Kidney (tissue), 14 donors: ENCODE results near the gene ARL14. TPM values are rescaled to one million over a fixed set of nuclear protein-coding genes. Genes with fewer than 3 reads are reported as not detected.

Experiments
- DNase-seq, 5 donors: peaks; one replicate each; pipeline ENCODE4 v3.0.0-alpha.2; 2013 to 2020
- FAIRE-seq: peaks from 2 replicates; lab custom pipeline; 2012; peaks lifted over from hg19 to GRCh38; lab: Jason Lieb, UNC
- H3K27ac ChIP-seq, 2 donors: one replicate each; pipeline ENCODE4 v1.7.0; 2013; ENCODE audit warnings: low read depth in 2 of 2, low read length in 2 of 2, inconsistent platforms in 1 of 2
- H3K27me3 ChIP-seq: one replicate; pipeline ENCODE4 v1.7.1; 2013; ENCODE audit warnings: low read length, inconsistent platforms; ENCODE audit not compliant: control insufficient read depth, insufficient read depth
- H3K36me3 ChIP-seq, 3 donors: one replicate each; pipeline versions ENCODE4 v1.7.0 to v1.7.1; 2013; ENCODE audit warnings: low read length in 3 of 3, control low read depth in 1 of 3, inconsistent platforms in 1 of 3; ENCODE audit not compliant: insufficient read depth in 3 of 3, control insufficient read depth in 2 of 3
- H3K4me1 ChIP-seq, 3 donors: one replicate each; pipeline versions ENCODE4 v1.7.0 to v1.7.1; 2013; ENCODE audit warnings: low read length in 3 of 3, inconsistent platforms in 1 of 3, low read depth in 1 of 3; ENCODE audit not compliant: control insufficient read depth in 2 of 3, insufficient read depth in 2 of 3
- H3K4me3 ChIP-seq, 3 donors: one replicate each; pipeline versions ENCODE4 v1.7.0 to v1.8.1; 2013; ENCODE audit warnings: low read length in 3 of 3, control low read depth in 1 of 3, inconsistent platforms in 1 of 3
- H3K9ac ChIP-seq, 3 donors: one replicate each; pipeline versions ENCODE4 v1.7.0 to v1.7.1; 2013; ENCODE audit warnings: low read length in 3 of 3, control low read depth in 1 of 3, inconsistent platforms in 1 of 3
- H3K9me3 ChIP-seq, 3 donors: one replicate each; pipeline versions ENCODE4 v1.7.0 to v1.7.1; 2013; ENCODE audit warnings: low read length in 3 of 3, control low read depth in 1 of 3, inconsistent platforms in 1 of 3; ENCODE audit not compliant: control insufficient read depth in 2 of 3, insufficient read depth in 1 of 3
- CTCF ChIP-seq: IDR thresholded peaks from 3 replicates; pipeline ENCODE4 v1.5.1; 2012; ENCODE audit warnings: mild to moderate bottlenecking, moderate library complexity, borderline replicate concordance; ENCODE audit not compliant: insufficient read depth; ENCODE audit errors: extremely low read depth
- intact Hi-C: fragments of 100-400 bp; cut with DNase I; formaldehyde crosslinking; loops from one replicate; pipeline ENCODE4 v1.11.1; 2022
- polyA plus RNA-seq: library from polyadenylated mRNA; stranded (reverse); fragments of 350-450 nt; fragmentation: Illumina TruSeq; extraction: RNeasy Lipid Tissue Mini Kit (QIAGEN cat#74804); gene quantifications from one replicate; pipeline ENCODE4 v1.2.3, GENCODE V29; 2014; ENCODE audit warnings: low read depth, low replicate concordance; ENCODE audit not compliant: insufficient read depth
- total RNA-seq: library from RNA; stranded (reverse); fragmentation: NEBNext Ultra II Directional; extraction: Animal tissue kit (Norgen Biotek cat#: 25700); gene quantifications from one replicate; pipeline ENCODE4 v1.2.1, GENCODE V29; 2021
- donor health status: control.
- donor health status: control.
- donor health status: control.
- donor health status: control.
- donor health status: control.
- donor health status: DM: yes; HTN: yes; CAD: no.
- donor health status: Normal renal cell carcinoma (clear cell type).

The ARL14 gene
- total and polyA plus RNA-seq, 2 donors from 2014 or later: 0.31 TPM; not detected in 1

DNA sequence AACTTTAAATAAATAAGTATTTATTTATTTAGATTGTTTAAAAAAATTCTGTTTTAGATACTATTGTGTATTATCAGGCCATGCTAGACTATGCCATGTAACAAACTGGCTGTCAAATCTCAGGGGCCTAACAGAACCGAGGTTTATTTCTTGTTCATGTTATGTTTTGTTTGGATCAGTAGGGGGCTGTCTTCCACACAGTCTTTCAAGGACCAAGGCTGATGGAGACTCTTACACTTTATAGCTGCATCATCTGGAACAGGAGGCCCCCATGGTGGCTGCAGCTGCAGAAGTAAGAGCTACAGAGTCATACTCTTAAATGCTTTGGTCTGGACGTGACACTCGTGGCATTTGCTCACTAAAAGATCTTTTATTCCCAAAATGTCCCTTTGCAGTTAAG, 33.0 kb upstream of the ARL14 start:
- Histone ChIP-seq H3K9ac (no peak overlapping the region), H3K9me3 (no peaks in the 10 kb centered on the region), H3K36me3 (no peaks in the 10 kb centered on the region), H3K27ac (no peak overlapping the region), H3K4me1 (no peaks in the 10 kb centered on the region), H3K27me3 (no peaks in the 10 kb centered on the region), H3K4me3 (no peak overlapping the region)
- FAIRE-seq (no peak), DNase-seq (no peak)
- intact Hi-C loops: no loop called here
- no peak for TF ChIP-seq CTCF

- Histone ChIP-seq H3K4me1 (no peaks in the 10 kb centered on the region), H3K9ac (no peak overlapping the region), H3K36me3 (no peaks in the 10 kb centered on the region), H3K27ac (no peak overlapping the region), H3K9me3 (no peaks in the 10 kb centered on the region), H3K4me3 (no peak overlapping the region), H3K27me3 (no peaks in the 10 kb centered on the region)
- DNase-seq (no peak), FAIRE-seq (no peak)
- TF ChIP-seq CTCF: no peak
- intact Hi-C loops: no loop called here
Observed at GRCh38 chr3:160644491-160644890, 32.5 kb upstream of the ARL14 start.

GRCh38 chr3:160648701-160649100, 28.3 kb upstream of the ARL14 start:
- Histone ChIP-seq H3K27me3 (no peaks in the 10 kb centered on the region), H3K4me3 (no peak overlapping the region), H3K4me1 (no peaks in the 10 kb centered on the region), H3K9ac (no peak overlapping the region), H3K9me3 (no peaks in the 10 kb centered on the region), H3K36me3 (no peaks in the 10 kb centered on the region), H3K27ac (no peak overlapping the region)
- TF ChIP-seq CTCF: no peak
- DNase-seq (no peak), FAIRE-seq (peak; percentile 19)
- intact Hi-C loops: no loop called here

- intact Hi-C loops: no loop called here
- no peak for FAIRE-seq
- Histone ChIP-seq H3K9ac (no peak overlapping the region), H3K27me3 (no peaks in the 10 kb centered on the region), H3K27ac (no peak overlapping the region), H3K4me3 (no peak overlapping the region), H3K4me1 (no peaks in the 10 kb centered on the region), H3K9me3 (no peaks in the 10 kb centered on the region), H3K36me3 (no peaks in the 10 kb centered on the region)
- no peak for TF ChIP-seq CTCF
- no peak for DNase-seq
Observed at GRCh38 chr3:160649596-160649995, 27.4 kb upstream of the ARL14 start.
